ENCODE results near the gene SIN3A.

SIN3A gene

DNA sequence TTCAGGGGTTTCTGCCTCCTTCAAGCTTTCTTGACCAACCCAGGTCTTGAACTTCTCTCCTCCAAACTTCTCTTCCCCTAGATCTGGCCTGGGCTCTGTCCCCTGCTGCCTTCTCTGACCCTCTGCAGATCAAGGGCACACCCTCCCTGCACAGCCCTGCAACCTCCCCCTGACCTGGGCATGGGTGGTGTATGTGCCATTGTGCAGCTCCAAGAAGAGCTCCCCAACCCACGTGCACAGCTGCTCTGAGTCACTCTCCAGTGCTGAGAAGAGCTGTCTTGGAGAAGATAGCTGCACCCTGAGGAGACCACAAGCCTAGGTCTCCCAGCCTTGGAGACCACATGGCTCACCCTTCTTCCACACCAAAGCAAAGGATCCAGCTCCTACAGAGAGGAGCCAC, 91.1 kb downstream of the SIN3A start:
- no peak overlapping the region for H3K4me3 ChIP-seq (ENCODE audit: low read depth in 1 of 2, low read length in 1 of 2)
- H3K27ac ChIP-seq = no peak overlapping the region
- H3K36me3 ChIP-seq = peaks cover 97% of the 10 kb centered on the region
- H3K27me3 ChIP-seq = no peaks in the 10 kb centered on the region
- no peaks in the 10 kb centered on the region for H3K4me1 ChIP-seq (ENCODE audit: control insufficient read depth in 1 of 2, insufficient read depth in 1 of 2, low read depth in 1 of 2, low read length in 1 of 2)
- H3K9me3 ChIP-seq = no peaks in the 10 kb centered on the region
- TF ChIP-seq, protein P1, sequence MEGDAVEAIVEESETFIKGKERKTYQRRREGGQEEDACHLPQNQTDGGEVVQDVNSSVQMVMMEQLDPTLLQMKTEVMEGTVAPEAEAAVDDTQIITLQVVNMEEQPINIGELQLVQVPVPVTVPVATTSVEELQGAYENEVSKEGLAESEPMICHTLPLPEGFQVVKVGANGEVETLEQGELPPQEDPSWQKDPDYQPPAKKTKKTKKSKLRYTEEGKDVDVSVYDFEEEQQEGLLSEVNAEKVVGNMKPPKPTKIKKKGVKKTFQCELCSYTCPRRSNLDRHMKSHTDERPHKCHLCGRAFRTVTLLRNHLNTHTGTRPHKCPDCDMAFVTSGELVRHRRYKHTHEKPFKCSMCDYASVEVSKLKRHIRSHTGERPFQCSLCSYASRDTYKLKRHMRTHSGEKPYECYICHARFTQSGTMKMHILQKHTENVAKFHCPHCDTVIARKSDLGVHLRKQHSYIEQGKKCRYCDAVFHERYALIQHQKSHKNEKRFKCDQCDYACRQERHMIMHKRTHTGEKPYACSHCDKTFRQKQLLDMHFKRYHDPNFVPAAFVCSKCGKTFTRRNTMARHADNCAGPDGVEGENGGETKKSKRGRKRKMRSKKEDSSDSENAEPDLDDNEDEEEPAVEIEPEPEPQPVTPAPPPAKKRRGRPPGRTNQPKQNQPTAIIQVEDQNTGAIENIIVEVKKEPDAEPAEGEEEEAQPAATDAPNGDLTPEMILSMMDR (IDR thresholded peaks at IDR 0.05) = no peak

DNA sequence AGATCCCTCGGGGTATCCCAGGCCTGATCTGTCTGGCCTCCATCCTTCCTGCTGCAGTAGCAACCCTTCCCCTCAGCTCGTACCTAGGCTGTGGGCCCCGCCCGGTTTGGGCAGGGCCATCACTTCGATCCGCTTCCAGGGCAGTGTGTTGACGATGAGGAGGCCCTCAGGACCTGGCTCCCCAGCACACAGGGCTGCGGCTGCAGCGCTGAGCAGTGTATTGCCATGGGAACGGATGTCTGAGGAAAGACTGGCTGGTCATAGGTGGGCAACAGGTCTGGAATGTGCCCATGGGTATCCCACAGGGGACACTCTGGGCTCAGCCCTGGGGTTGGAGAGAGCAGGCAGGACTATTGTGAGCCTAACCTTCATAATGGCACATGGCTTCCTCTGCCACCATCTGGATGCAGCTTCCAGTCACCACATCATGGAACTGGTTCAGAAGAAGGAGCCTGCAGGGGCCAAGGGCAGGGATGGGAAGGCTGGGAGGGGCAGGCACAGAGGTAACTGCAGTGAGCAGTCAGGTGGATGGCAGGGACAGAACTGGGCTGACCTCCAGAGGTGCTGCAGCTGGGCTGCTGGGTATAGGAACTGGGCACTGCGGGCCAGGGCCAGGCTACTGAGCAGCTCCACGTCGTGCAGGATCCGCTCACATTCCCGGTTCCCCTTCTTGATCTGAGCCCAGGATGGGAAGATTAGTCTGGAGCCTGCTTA, 91.8 kb downstream of the SIN3A start:
- no peaks in the 10 kb centered on the region for H3K27me3 ChIP-seq
- H3K9me3 ChIP-seq = no peaks in the 10 kb centered on the region
- no peak overlapping the region for H3K4me3 ChIP-seq (ENCODE audit: low read depth in 1 of 2, low read length in 1 of 2)
- TF ChIP-seq, protein P1 (IDR thresholded peaks at IDR 0.05) = no peak
- H3K36me3 ChIP-seq = peaks cover 97% of the 10 kb centered on the region
- no peak overlapping the region for H3K27ac ChIP-seq
- no peaks in the 10 kb centered on the region for H3K4me1 ChIP-seq (ENCODE audit: control insufficient read depth in 1 of 2, insufficient read depth in 1 of 2, low read depth in 1 of 2, low read length in 1 of 2)

DNA sequence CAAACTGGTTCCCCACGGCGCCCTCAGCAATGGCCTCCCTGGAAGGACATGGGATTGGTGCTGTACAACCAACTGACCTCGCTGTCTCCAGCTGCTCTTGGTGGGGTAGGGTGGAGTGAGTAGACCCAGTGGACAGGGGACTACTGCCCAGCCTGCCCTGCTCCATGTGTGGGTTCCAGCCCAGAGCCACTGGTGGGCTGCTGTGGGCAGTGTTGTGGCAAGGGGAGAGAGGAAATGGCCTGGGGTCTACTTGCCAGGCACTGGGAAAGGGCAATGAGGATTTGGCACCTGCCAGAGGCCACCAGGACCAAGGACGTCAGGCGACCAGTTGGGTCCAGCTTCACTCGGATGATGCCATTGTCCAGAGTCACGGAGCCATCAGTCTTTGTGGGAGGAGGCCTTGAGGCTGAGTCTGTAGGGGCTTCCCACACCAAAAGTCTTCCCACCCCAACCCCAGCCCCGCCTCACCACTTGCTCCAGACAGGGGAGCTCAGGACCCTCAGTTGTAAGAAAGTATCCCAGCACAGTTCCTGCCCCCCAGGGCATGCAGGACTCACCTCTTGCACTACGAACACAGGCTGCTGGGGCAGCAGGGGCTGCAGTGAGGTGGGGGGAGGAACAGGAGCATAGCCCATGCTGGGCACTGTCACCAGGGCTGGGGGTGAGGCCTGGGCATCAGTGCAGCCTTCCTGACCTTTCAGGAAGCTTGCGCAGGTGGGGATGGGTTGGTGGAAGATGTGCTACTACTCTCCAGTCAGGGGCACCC, 92.5 kb downstream of the SIN3A start:
- H3K27ac ChIP-seq = no peak overlapping the region
- peaks cover 97% of the 10 kb centered on the region for H3K36me3 ChIP-seq

DNA sequence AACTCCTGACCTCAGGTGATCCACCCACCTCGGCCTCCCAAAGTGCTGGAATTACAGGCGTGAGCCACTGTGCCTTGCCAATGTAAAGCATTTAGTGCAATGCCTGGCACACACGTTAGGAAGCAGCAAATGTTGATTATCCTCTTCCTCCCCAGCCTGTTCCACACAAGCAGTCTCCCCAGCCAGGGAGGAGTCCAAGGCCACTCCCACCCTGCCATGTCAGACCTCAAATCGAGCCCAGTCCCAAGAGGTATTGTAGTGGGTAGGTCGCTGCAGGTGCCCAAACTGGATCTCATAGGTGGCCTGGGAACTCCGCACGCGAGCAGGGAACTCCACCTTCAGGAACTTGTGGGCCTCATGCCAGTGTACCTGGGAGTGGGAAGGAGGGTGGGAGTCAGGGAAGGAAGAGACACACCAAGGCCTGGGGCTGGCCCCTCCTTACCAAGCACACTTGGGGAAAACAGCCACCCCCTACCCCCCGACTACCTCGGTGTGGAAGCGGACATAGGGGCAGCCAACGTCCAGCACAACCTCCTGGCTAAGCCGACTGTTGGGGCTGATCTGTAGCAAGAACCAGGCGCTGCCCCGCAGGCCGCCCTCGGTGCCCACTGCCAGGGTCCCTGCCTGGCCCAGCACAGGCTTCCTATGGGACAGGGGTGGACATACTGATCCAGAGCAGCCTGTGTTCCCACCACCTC, 93.4 kb downstream of the SIN3A start:
- Histone ChIP-seq H3K4me3 (ENCODE audit: low read depth in 1 of 2, low read length in 1 of 2) (no peak overlapping the region), H3K27me3 (no peaks in the 10 kb centered on the region), H3K36me3 (peaks cover 94% of the 10 kb centered on the region)

More for the DNA sequence above, 92.5 kb downstream of the SIN3A start:
- TF ChIP-seq, protein P1 (IDR thresholded peaks at IDR 0.05) = no peak
- Histone ChIP-seq H3K4me1 (ENCODE audit: control insufficient read depth in 1 of 2, insufficient read depth in 1 of 2, low read depth in 1 of 2, low read length in 1 of 2) (no peaks in the 10 kb centered on the region), H3K27me3 (no peaks in the 10 kb centered on the region), H3K9me3 (no peaks in the 10 kb centered on the region), H3K4me3 (ENCODE audit: low read depth in 1 of 2, low read length in 1 of 2) (no peak overlapping the region)

DNA sequence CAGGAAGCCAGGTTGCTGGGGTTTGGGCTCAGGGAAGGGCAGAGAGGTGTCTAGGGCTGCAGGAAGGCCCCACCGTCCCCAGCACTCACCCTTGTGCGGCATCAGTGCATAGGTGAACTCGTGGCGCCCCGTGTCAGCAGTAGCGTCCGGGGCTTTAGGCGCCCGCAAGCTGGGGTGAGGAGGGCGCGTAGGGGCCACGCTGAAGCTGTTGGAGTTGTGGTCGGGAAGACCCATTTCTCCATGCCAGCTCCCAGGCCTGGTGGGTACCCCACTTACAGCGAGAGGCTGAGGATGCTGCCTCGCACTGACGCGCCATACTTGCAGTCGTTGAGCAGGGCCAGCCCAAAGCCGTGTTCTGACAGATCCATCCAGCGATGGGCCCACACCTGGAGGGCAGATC, 95.0 kb downstream of the SIN3A start:
- no peak overlapping the region for H3K4me3 ChIP-seq (ENCODE audit: low read depth in 1 of 2, low read length in 1 of 2)
- H3K27me3 ChIP-seq = no peaks in the 10 kb centered on the region
- TF ChIP-seq, protein P1 (IDR thresholded peaks at IDR 0.05) = no peak
- no peak overlapping the region for H3K27ac ChIP-seq
- no peaks in the 10 kb centered on the region for H3K9me3 ChIP-seq
- H3K36me3 ChIP-seq = peaks cover 82% of the 10 kb centered on the region
- no peaks in the 10 kb centered on the region for H3K4me1 ChIP-seq (ENCODE audit: control insufficient read depth in 1 of 2, insufficient read depth in 1 of 2, low read depth in 1 of 2, low read length in 1 of 2)

More for the DNA sequence above, 93.4 kb downstream of the SIN3A start:
- TF ChIP-seq, protein P1 (IDR thresholded peaks at IDR 0.05) = no peak
- Histone ChIP-seq H3K4me1 (ENCODE audit: control insufficient read depth in 1 of 2, insufficient read depth in 1 of 2, low read depth in 1 of 2, low read length in 1 of 2) (no peaks in the 10 kb centered on the region), H3K27ac (no peak overlapping the region), H3K9me3 (no peaks in the 10 kb centered on the region)
